IMR-90 (cell line): ENCODE data around the gene CLCF1. TPM values are rescaled to one million over a fixed set of nuclear protein-coding genes. Genes with fewer than 3 reads are reported as not detected.

Experiments used
- ATAC-seq: fragments of 200-7000 bp; cut with Tn5 transposase; 2 replicates; pipeline ENCODE4 v1.9.1; 2020; ENCODE audit warnings: low read depth, mild to moderate bottlenecking, moderate library complexity
- BruUV-seq: library from RNA; stranded (reverse); fragments of 400-500 nt; replicated peaks from 2 replicates; lab custom pipeline; 2021; lab: Mats Ljungman, UMichigan
- CTCF ChIA-PET: fragments of 300-600 bp; formaldehyde crosslinking; extraction: SDS; loops from one replicate; lab custom pipeline; 2021; ENCODE audit warnings: antibody characterized with exemption; lab: Yijun Ruan, JAX
- POLR2A ChIA-PET: fragments of 300-600 bp; sonication (Branson Sonifier 250); formaldehyde crosslinking; loops from one replicate; lab custom pipeline; 2022; ENCODE audit warnings: antibody characterized with exemption; ENCODE audit not compliant: unreplicated experiment; lab: Charles Lee
- DNase-seq: peaks from one replicate; pipeline ENCODE4 v3.0.0; 2013
- H2AFZ ChIP-seq: replicated peaks from 2 replicates; pipeline ENCODE3; 2013; ENCODE audit warnings: low read length, mild to moderate bottlenecking; ENCODE audit not compliant: poor library complexity
- H2AK5ac ChIP-seq: 2 replicates; pipeline ENCODE4 v1.6.1; 2013; ENCODE audit warnings: low read depth, low read length, inconsistent platforms
- H2AK9ac ChIP-seq: replicated peaks from 2 replicates; pipeline ENCODE3; 2013; ENCODE audit warnings: mild to moderate bottlenecking, low read depth, low read length, moderate library complexity; ENCODE audit not compliant: poor library complexity
- H2BK120ac ChIP-seq: 2 replicates; pipeline ENCODE4 v1.6.1; 2013; ENCODE audit warnings: low read depth, low read length, inconsistent platforms
- H2BK15ac ChIP-seq: 3 replicates; pipeline ENCODE4 v1.6.1; 2013; ENCODE audit warnings: low read depth, low read length, inconsistent platforms
- H2BK20ac ChIP-seq: 2 replicates; pipeline ENCODE4 v1.6.1; 2013; ENCODE audit warnings: low read depth, mild to moderate bottlenecking, inconsistent platforms, low read length, moderate library complexity
- H2BK5ac ChIP-seq: 2 replicates; pipeline ENCODE4 v1.6.1; 2013; ENCODE audit warnings: mild to moderate bottlenecking, low read depth, low read length, inconsistent platforms; ENCODE audit not compliant: poor library complexity, severe bottlenecking
- H3K14ac ChIP-seq: replicated peaks from 2 replicates; pipeline ENCODE4 v1.6.1; 2013; ENCODE audit warnings: low read depth, low read length, inconsistent platforms
- H3K18ac ChIP-seq: 2 replicates; pipeline ENCODE4 v1.6.1; 2013; ENCODE audit warnings: low read depth, low read length, control low read depth
- H3K23ac ChIP-seq: 2 replicates; pipeline ENCODE4 v1.6.1; 2013; ENCODE audit warnings: low read depth, low read length, inconsistent platforms
- H3K27ac ChIP-seq: 2 replicates; pipeline ENCODE4 v1.5.1; 2013; ENCODE audit warnings: mild to moderate bottlenecking, control low read depth, low read length; ENCODE audit not compliant: insufficient read depth
- H3K27me3 ChIP-seq: 2 replicates; pipeline ENCODE4 v1.6.1; 2013; ENCODE audit warnings: low read length; ENCODE audit not compliant: control insufficient read depth, insufficient read depth
- H3K36me3 ChIP-seq: 2 replicates; pipeline ENCODE4 v1.6.1; 2013; ENCODE audit warnings: low read length, mixed read lengths; ENCODE audit not compliant: control insufficient read depth, insufficient read depth
- H3K4ac ChIP-seq: 2 replicates; pipeline ENCODE4 v1.6.1; 2013; ENCODE audit warnings: low read depth, low read length, inconsistent platforms
- H3K4me1 ChIP-seq: 2 replicates; pipeline ENCODE4 v1.6.1; 2013; ENCODE audit warnings: low read length, mixed read lengths; ENCODE audit not compliant: control insufficient read depth, insufficient read depth
- H3K4me2 ChIP-seq: 2 replicates; pipeline ENCODE4 v1.6.1; 2013; ENCODE audit warnings: low read depth, mild to moderate bottlenecking, control low read depth, low read length, moderate library complexity
- H3K4me3 ChIP-seq: 2 replicates; pipeline ENCODE4 v1.5.1; 2013; ENCODE audit warnings: low read depth, mild to moderate bottlenecking, control low read depth, low read length, moderate library complexity; ENCODE audit not compliant: insufficient read depth
- H3K56ac ChIP-seq: 2 replicates; pipeline ENCODE4 v1.6.1; 2013; ENCODE audit warnings: low read length, inconsistent platforms; ENCODE audit not compliant: insufficient read depth; ENCODE audit errors: extremely low read depth
- H3K79me1 ChIP-seq, 2 experiments: 2 replicates each; pipeline ENCODE4 v1.6.1; 2013; ENCODE audit warnings: low read length in 2 of 2, inconsistent platforms in 1 of 2, low read depth in 1 of 2
- H3K9ac ChIP-seq: 2 replicates; pipeline ENCODE4 v1.6.1; 2013; ENCODE audit warnings: low read depth, low read length, control low read depth
- H3K9me1 ChIP-seq: 2 replicates; pipeline ENCODE4 v1.6.1; 2013; ENCODE audit warnings: low read length, inconsistent platforms; ENCODE audit not compliant: insufficient read depth
- H3K9me3 ChIP-seq: 2 replicates; pipeline ENCODE4 v1.6.1; 2013; ENCODE audit warnings: low read length; ENCODE audit not compliant: control insufficient read depth, insufficient read depth
- H4K20me1 ChIP-seq: 2 replicates; pipeline ENCODE4 v1.6.1; 2013; ENCODE audit warnings: low read length, inconsistent platforms; ENCODE audit not compliant: insufficient read depth
- H4K5ac ChIP-seq: 2 replicates; pipeline ENCODE4 v1.6.1; 2013; ENCODE audit warnings: mild to moderate bottlenecking, low read depth, low read length, control low read depth
- H4K8ac ChIP-seq, 2 experiments: 2 replicates each; pipeline ENCODE4 v1.6.1; 2013; ENCODE audit warnings: low read depth in 2 of 2, low read length in 2 of 2, control low read depth in 1 of 2, inconsistent platforms in 1 of 2
- H4K91ac ChIP-seq: 2 replicates; pipeline ENCODE4 v1.6.1; 2013; ENCODE audit warnings: low read depth, low read length, inconsistent platforms; ENCODE audit not compliant: insufficient read depth
- BHLHE40 ChIP-seq: fragments of 150-350 bp; IDR thresholded peaks from 2 replicates; pipeline ENCODE4 v1.6.1; 2016; ENCODE audit warnings: mild to moderate bottlenecking, low read depth, low read length
- CEBPB ChIP-seq: IDR thresholded peaks from 2 replicates; pipeline ENCODE4 v1.6.1; 2012; ENCODE audit warnings: low read depth, low read length, improper control_type of control experiment
- CHD1 ChIP-seq: IDR thresholded peaks from 2 replicates; pipeline ENCODE4 v1.6.1; 2012; ENCODE audit warnings: low read depth, low read length, improper control_type of control experiment
- CTCF ChIP-seq: conservative IDR thresholded peaks from 2 replicates; pipeline ENCODE4 v1.5.1; 2012; ENCODE audit warnings: mild to moderate bottlenecking, low read depth, low read length, improper control_type of control experiment
- ELK1 ChIP-seq: fragments of 150-350 bp; IDR thresholded peaks from 2 replicates; pipeline ENCODE4 v1.6.1; 2016; ENCODE audit warnings: low read depth, mild to moderate bottlenecking, low read length, moderate library complexity, borderline replicate concordance
- MAFK ChIP-seq: IDR thresholded peaks from 2 replicates; pipeline ENCODE4 v1.6.1; 2012; ENCODE audit warnings: low read depth, low read length, improper control_type of control experiment
- MAZ ChIP-seq: IDR thresholded peaks from 2 replicates; pipeline ENCODE4 v1.6.1; 2012; ENCODE audit warnings: low read depth, mild to moderate bottlenecking, low read length, improper control_type of control experiment, moderate library complexity, borderline replicate concordance
- MXI1 ChIP-seq: IDR thresholded peaks from 2 replicates; pipeline ENCODE4 v1.6.1; 2012; ENCODE audit warnings: low read depth, mild to moderate bottlenecking, low read length, moderate library complexity, borderline replicate concordance
- NFE2L2 ChIP-seq: fragments of 150-350 bp; IDR thresholded peaks from 2 replicates; pipeline ENCODE4 v1.6.1; 2016; ENCODE audit warnings: low read depth, mild to moderate bottlenecking, low read length
- POLR2A ChIP-seq: IDR thresholded peaks from 2 replicates; pipeline ENCODE4 v1.6.1; 2012; ENCODE audit warnings: mild to moderate bottlenecking, low read depth, low read length
- RAD21 ChIP-seq: IDR thresholded peaks from 2 replicates; pipeline ENCODE4 v1.6.1; 2012; ENCODE audit warnings: low read length, improper control_type of control experiment
- RCOR1 ChIP-seq: IDR thresholded peaks from 2 replicates; pipeline ENCODE4 v1.6.1; 2012; ENCODE audit warnings: mild to moderate bottlenecking, low read length, improper control_type of control experiment; ENCODE audit not compliant: insufficient replicate concordance
- RFX5 ChIP-seq: IDR thresholded peaks from 2 replicates; pipeline ENCODE4 v1.8.0; 2012; ENCODE audit warnings: low read depth, mild to moderate bottlenecking, low read length, moderate library complexity
- USF2 ChIP-seq: fragments of 150-350 bp; IDR thresholded peaks from 2 replicates; pipeline ENCODE4 v1.6.1; 2017; ENCODE audit warnings: mild to moderate bottlenecking, antibody characterized with exemption, low read length, low read depth
- WGBS, 2 experiments: methylation state at CpG; one replicate each; pipeline versions ENCODE4 v1.1.5 to v1.1.7; 2013; ENCODE audit warnings: missing lambda C conversion rate in 2 of 2; ENCODE audit not compliant: insufficient read length in 1 of 2; ENCODE audit errors: extremely low coverage in 2 of 2; 5-methylcytosine and 5-hydroxymethylcytosine counted together
- dilution Hi-C: fragments of 300-500 bp; cut with HindIII; formaldehyde crosslinking; loops from one replicate; pipeline ENCODE4 v1.14.3; 2018; ENCODE audit warnings: low sequenced_read_pairs; ENCODE audit not compliant: unreplicated experiment
- in situ Hi-C: fragments of 300-500 bp; cut with MboI; formaldehyde crosslinking; loops from 3 replicates; pipeline ENCODE4 v1.14.3; 2019; ENCODE audit warnings: low sequenced_read_pairs, inconsistent platforms, mixed read lengths
- intact Hi-C: fragments of 100-400 bp; cut with micrococcal nuclease; formaldehyde crosslinking; loops from 2 replicates; pipeline ENCODE4 v1.10.0; 2022
- polyA plus RNA-seq, 3 experiments: library from polyadenylated mRNA; depleted of rRNA; stranded (reverse); fragments of >200 nt; gene quantifications; 2 replicates each; pipeline ENCODE4 v1.2.3, GENCODE V29; 2012; ENCODE audit warnings: low replicate concordance in 1 of 3
- total RNA-seq: library from RNA; depleted of rRNA; stranded (reverse); fragments of >200 nt; gene quantifications from 2 replicates; pipeline ENCODE4 v1.2.3, GENCODE V29; 2012

CLCF1 gene
- total and polyA plus RNA-seq, 2 of the 4 experiments (the other 2 are of a cell fraction), result 5.6 to 27.8 TPM

- H3K14ac ChIP-seq, result no peak overlapping the region
- in situ Hi-C loops (no loop called here), dilution Hi-C loops (no loop called here), intact Hi-C loops (no loop called here)
- no peak overlapping the region for H3K56ac ChIP-seq
- no peak overlapping the region for H3K18ac ChIP-seq
- no peak overlapping the region for H3K4me2 ChIP-seq
- H2BK120ac ChIP-seq, result no peak overlapping the region
- H2AFZ ChIP-seq, result no peak overlapping the region
- H2BK15ac ChIP-seq, result no peak overlapping the region
- no peaks in the 10 kb centered on the region for H4K20me1 ChIP-seq
- H3K4ac ChIP-seq, result no peak overlapping the region
- H3K27me3 ChIP-seq, result peaks cover 44% of the 10 kb centered on the region
- H2BK20ac ChIP-seq, result no peak overlapping the region
- no peak overlapping the region for H4K8ac ChIP-seq
- no peaks in the 10 kb centered on the region for H3K9me3 ChIP-seq
- BruUV-seq, result no TSS peak
- H3K79me1 ChIP-seq, result no peaks in the 10 kb centered on the region
- H3K9ac ChIP-seq, result no peak overlapping the region
- H3K4me1 ChIP-seq, result peaks cover under 1% of the 10 kb centered on the region; the same call in 1 of the 2 replicates
- no peak overlapping the region for H3K4me3 ChIP-seq
- no peak overlapping the region for H3K23ac ChIP-seq
- DNase-seq (no peak), ATAC-seq (peak; percentile 25; the same call in 1 of the 2 replicates)
- H2BK5ac ChIP-seq, result no peak overlapping the region
- H2AK5ac ChIP-seq, result no peak overlapping the region; the same call in 1 of the 2 replicates
- no peak overlapping the region for H4K5ac ChIP-seq
- no peaks in the 10 kb centered on the region for H3K36me3 ChIP-seq
- H3K9me1 ChIP-seq, result no peaks in the 10 kb centered on the region
- WGBS, 2 experiments, result 27% methylated on average over 6 of the region's 12 CpGs; no CpG with 5 or more reads in 1 of the 2 experiments
- no peak overlapping the region for H3K27ac ChIP-seq
- H4K91ac ChIP-seq, result no peak overlapping the region
- peak overlapping the region; percentile 24 for H2AK9ac ChIP-seq
- POLR2A ChIA-PET, result interaction anchor here (0.6 kb wide), 2 partner anchors 31 to 107 kb away, joined by 6 to 12 read pairs; partner anchors contain the start of gene PTPRCAP
- CTCF ChIA-PET, result interaction anchor here (0.6 kb wide), 1 partner anchor 13 kb away, joined by 4 read pairs; no protein-coding TSS in a partner anchor
- TF ChIP-seq MAFK (no peak), RAD21 (no peak), POLR2A (no peak), RFX5 (no peak), CHD1 (no peak), MAZ (no peak), MXI1 (no peak), BHLHE40 (no peak), CTCF (no peak), USF2 (no peak), NFE2L2 (no peak), CEBPB (no peak), ELK1 (no peak), RCOR1 (no peak)
Measured at GRCh38 chr11:67406969-67407687, 33.7 kb upstream of the CLCF1 start.
